Astrocyte (in vitro differentiated cells and primary cell): ENCODE measurements around the gene YOD1. TPM values are rescaled to one million over a fixed set of nuclear protein-coding genes. Genes with fewer than 3 reads are reported as not detected.

Experiments used
- DNase-seq: peaks from one replicate; pipeline ENCODE4 v3.0.0-alpha.2; 2010; ENCODE audit warnings: low read depth
- FAIRE-seq: peaks from 2 replicates; lab custom pipeline; 2011; peaks lifted over from hg19 to GRCh38; lab: Jason Lieb, UNC
- H2AFZ ChIP-seq: 2 replicates; pipeline ENCODE4 v1.6.0; 2012; ENCODE audit warnings: low read depth, low read length, inconsistent platforms
- H3K27ac ChIP-seq: 2 replicates; pipeline ENCODE4 v1.5.1; 2011; ENCODE audit warnings: low read depth, low read length, inconsistent platforms
- H3K27me3 ChIP-seq: 2 replicates; pipeline ENCODE4 v1.6.0; 2011; ENCODE audit warnings: low read length, inconsistent platforms; ENCODE audit not compliant: insufficient read depth
- H3K36me3 ChIP-seq: 2 replicates; pipeline ENCODE4 v1.5.1; 2011; ENCODE audit warnings: low read length, inconsistent platforms; ENCODE audit not compliant: insufficient read depth
- H3K4me1 ChIP-seq: 2 replicates; pipeline ENCODE4 v1.5.1; 2011; ENCODE audit warnings: low read length, inconsistent platforms; ENCODE audit not compliant: insufficient read depth
- H3K4me2 ChIP-seq: 2 replicates; pipeline ENCODE4 v1.6.0; 2012; ENCODE audit warnings: low read length, inconsistent platforms
- H3K4me3 ChIP-seq: 2 replicates; pipeline ENCODE4 v1.5.1; 2011; ENCODE audit warnings: low read depth, mild to moderate bottlenecking, low read length, inconsistent platforms; ENCODE audit not compliant: insufficient read depth
- H3K79me2 ChIP-seq: 2 replicates; pipeline ENCODE4 v1.6.0; 2012; ENCODE audit warnings: mild to moderate bottlenecking, low read length, inconsistent platforms; ENCODE audit not compliant: insufficient read depth
- H3K9ac ChIP-seq: 2 replicates; pipeline ENCODE4 v1.6.0; 2012; ENCODE audit warnings: mild to moderate bottlenecking, low read length, inconsistent platforms
- H3K9me3 ChIP-seq: 2 replicates; pipeline ENCODE4 v1.5.1; 2012; ENCODE audit warnings: low read depth, mild to moderate bottlenecking, low read length, inconsistent platforms; ENCODE audit not compliant: insufficient read depth
- H4K20me1 ChIP-seq: 2 replicates; pipeline ENCODE4 v1.6.0; 2012; ENCODE audit warnings: low read length, inconsistent platforms; ENCODE audit not compliant: insufficient read depth
- H3K27ac Mint-ChIP-seq: one replicate; pipeline ENCODE4 v1.8.0; 2021; ENCODE audit warnings: mild to moderate bottlenecking, mixed read lengths; ENCODE audit not compliant: unreplicated experiment
- H3K27me3 Mint-ChIP-seq: one replicate; pipeline ENCODE4 v1.8.0; 2021; ENCODE audit warnings: low read depth, mixed read lengths; ENCODE audit not compliant: unreplicated experiment
- H3K36me3 Mint-ChIP-seq: one replicate; pipeline ENCODE4 v1.8.0; 2021; ENCODE audit warnings: low read depth, mixed read lengths; ENCODE audit not compliant: unreplicated experiment
- H3K4me1 Mint-ChIP-seq: one replicate; pipeline ENCODE4 v1.8.0; 2021; ENCODE audit warnings: low read depth, mixed read lengths; ENCODE audit not compliant: unreplicated experiment
- H3K4me3 Mint-ChIP-seq: one replicate; pipeline ENCODE4 v1.8.0; 2021; ENCODE audit warnings: mild to moderate bottlenecking, moderate library complexity, mixed read lengths; ENCODE audit not compliant: unreplicated experiment
- H3K9me3 Mint-ChIP-seq: one replicate; pipeline ENCODE4 v1.8.0; 2021; ENCODE audit warnings: mild to moderate bottlenecking, mixed read lengths; ENCODE audit not compliant: unreplicated experiment
- EZH2 ChIP-seq: IDR thresholded peaks from 2 replicates; pipeline ENCODE4 v1.6.1; 2012; ENCODE audit warnings: mild to moderate bottlenecking, low read length, inconsistent platforms; ENCODE audit not compliant: insufficient read depth
- total RNA-seq: library from RNA; stranded (reverse); gene quantifications from 2 replicates; pipeline ENCODE4 v1.2.1, GENCODE V29; 2021
- TF ChIP-seq, protein P1 (sequence below): IDR thresholded peaks from 2 replicates; pipeline ENCODE4 v1.5.1; 2011; ENCODE audit warnings: low read depth, mild to moderate bottlenecking, inconsistent platforms, low read length, moderate library complexity; ENCODE audit not compliant: insufficient read depth

The YOD1 gene
- total RNA-seq, 1 donor from 2014 or later: 14.8 TPM

- H3K36me3 Mint-ChIP-seq: no peaks in the 10 kb centered on the region
- Histone ChIP-seq H3K36me3 (no peaks in the 10 kb centered on the region), H3K79me2 (no peaks in the 10 kb centered on the region), H2AFZ (no peak overlapping the region), H3K27me3 (no peaks in the 10 kb centered on the region), H3K4me3 (no peak overlapping the region), H3K27ac (no peak overlapping the region), H3K4me1 (peaks cover 6% of the 10 kb centered on the region), H4K20me1 (no peaks in the 10 kb centered on the region), H3K9ac (no peak overlapping the region), H3K4me2 (no peak overlapping the region), H3K9me3 (no peaks in the 10 kb centered on the region)
- H3K27ac Mint-ChIP-seq: no peak overlapping the region
- no peak for FAIRE-seq
- TF ChIP-seq, protein P1, sequence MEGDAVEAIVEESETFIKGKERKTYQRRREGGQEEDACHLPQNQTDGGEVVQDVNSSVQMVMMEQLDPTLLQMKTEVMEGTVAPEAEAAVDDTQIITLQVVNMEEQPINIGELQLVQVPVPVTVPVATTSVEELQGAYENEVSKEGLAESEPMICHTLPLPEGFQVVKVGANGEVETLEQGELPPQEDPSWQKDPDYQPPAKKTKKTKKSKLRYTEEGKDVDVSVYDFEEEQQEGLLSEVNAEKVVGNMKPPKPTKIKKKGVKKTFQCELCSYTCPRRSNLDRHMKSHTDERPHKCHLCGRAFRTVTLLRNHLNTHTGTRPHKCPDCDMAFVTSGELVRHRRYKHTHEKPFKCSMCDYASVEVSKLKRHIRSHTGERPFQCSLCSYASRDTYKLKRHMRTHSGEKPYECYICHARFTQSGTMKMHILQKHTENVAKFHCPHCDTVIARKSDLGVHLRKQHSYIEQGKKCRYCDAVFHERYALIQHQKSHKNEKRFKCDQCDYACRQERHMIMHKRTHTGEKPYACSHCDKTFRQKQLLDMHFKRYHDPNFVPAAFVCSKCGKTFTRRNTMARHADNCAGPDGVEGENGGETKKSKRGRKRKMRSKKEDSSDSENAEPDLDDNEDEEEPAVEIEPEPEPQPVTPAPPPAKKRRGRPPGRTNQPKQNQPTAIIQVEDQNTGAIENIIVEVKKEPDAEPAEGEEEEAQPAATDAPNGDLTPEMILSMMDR: no peak
- no peak for TF ChIP-seq EZH2
- H3K4me3 Mint-ChIP-seq: no peak overlapping the region
- H3K9me3 Mint-ChIP-seq: peaks cover 1% of the 10 kb centered on the region
- peaks cover 10% of the 10 kb centered on the region for H3K27me3 Mint-ChIP-seq
- no peak for DNase-seq
- H3K4me1 Mint-ChIP-seq: peaks cover 4% of the 10 kb centered on the region
Observed at GRCh38 chr1:207015791-207016190, 35.2 kb downstream of the YOD1 start.

DNA sequence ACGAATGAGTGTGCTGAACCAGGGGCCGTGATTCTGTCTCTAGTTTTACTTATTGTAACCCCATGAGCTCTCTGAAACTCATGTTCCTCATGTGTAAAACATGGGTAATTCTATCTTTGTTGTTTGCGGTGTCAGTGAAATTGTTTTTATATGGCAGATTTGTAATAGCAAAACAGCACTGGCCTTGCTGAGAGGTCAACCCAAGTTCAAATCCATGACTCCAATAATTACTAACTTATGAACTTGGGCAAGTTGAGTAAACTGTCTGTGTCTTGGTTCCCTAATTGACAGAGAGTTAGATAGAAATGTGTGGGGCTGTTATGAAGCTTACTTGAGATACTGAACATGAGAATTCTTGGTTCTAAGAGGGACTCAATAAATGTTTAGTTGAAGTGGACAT is 36.3 kb downstream of the YOD1 start:
- no peak for DNase-seq
- no peak overlapping the region for H3K27ac ChIP-seq
- H3K4me3 Mint-ChIP-seq: no peak overlapping the region
- peaks cover 2% of the 10 kb centered on the region for H3K4me1 Mint-ChIP-seq
- H3K9me3 ChIP-seq: no peaks in the 10 kb centered on the region
- H3K4me2 ChIP-seq: no peak overlapping the region
- H3K27ac Mint-ChIP-seq: no peak overlapping the region
- H3K36me3 Mint-ChIP-seq: no peaks in the 10 kb centered on the region
- H3K27me3 ChIP-seq: no peaks in the 10 kb centered on the region
- no peak overlapping the region for H3K4me3 ChIP-seq
- no peaks in the 10 kb centered on the region for H3K4me1 ChIP-seq
- H3K9ac ChIP-seq: no peak overlapping the region
- H3K9me3 Mint-ChIP-seq: peaks cover 4% of the 10 kb centered on the region
- no peak overlapping the region for H2AFZ ChIP-seq
- no peaks in the 10 kb centered on the region for H3K79me2 ChIP-seq
- H3K27me3 Mint-ChIP-seq: peaks cover 10% of the 10 kb centered on the region
- no peak for FAIRE-seq
- H3K36me3 ChIP-seq: no peaks in the 10 kb centered on the region
- no peaks in the 10 kb centered on the region for H4K20me1 ChIP-seq
- no peak for TF ChIP-seq EZH2

DNA sequence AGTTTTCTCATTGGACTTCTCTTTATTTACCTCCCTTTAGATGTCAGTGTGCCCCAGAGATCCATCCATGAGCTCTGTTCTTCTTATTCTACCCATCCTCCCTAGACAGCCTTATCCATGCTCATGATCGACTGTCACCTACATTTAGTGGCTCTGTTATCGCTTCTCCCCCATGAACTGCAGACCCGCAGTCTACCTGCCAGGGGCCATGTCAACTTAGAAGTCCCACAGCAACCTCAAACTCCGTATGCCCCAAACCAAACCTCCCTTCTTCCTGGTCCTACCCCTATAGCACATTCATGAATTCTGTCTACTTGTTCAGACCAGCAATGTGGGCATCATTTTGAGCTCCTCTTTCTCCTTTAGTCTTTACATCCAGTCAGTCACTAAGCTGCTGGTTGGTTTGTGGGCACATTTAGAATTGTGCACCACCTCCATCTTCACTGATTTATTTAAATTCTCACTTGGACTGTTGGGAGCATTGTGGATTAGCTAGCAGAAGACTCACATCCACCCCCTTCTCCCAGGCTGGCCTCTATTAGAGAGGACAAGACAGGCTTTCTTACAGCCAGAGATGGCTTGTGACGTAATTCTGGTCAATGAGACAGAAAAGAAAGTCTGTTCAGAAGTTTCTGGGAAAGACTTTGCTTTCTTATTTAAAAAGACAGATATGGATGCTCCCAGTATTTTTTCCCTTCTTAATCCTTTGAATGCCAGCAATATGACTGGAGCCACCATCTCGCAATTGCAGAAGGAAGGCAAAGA is 37.5 kb downstream of the YOD1 start:
- Histone ChIP-seq H3K27me3 (no peaks in the 10 kb centered on the region), H3K36me3 (no peaks in the 10 kb centered on the region), H3K27ac (no peak overlapping the region), H3K4me3 (no peak overlapping the region), H3K9ac (no peak overlapping the region), H3K79me2 (no peaks in the 10 kb centered on the region), H3K4me1 (no peaks in the 10 kb centered on the region), H4K20me1 (no peaks in the 10 kb centered on the region), H3K9me3 (no peaks in the 10 kb centered on the region), H2AFZ (no peak overlapping the region), H3K4me2 (no peak overlapping the region)
- FAIRE-seq: no peak
- no peak for DNase-seq
- no peak overlapping the region for H3K4me3 Mint-ChIP-seq
- peaks cover 11% of the 10 kb centered on the region for H3K9me3 Mint-ChIP-seq
- no peak overlapping the region for H3K27ac Mint-ChIP-seq
- H3K4me1 Mint-ChIP-seq: peaks cover 2% of the 10 kb centered on the region
- no peaks in the 10 kb centered on the region for H3K36me3 Mint-ChIP-seq
- no peak for TF ChIP-seq EZH2
- peaks cover 10% of the 10 kb centered on the region for H3K27me3 Mint-ChIP-seq
